WTC11 (cell line): ENCODE data around the gene PSORS1C1. TPM values are rescaled to one million over a fixed set of nuclear protein-coding genes. Genes with fewer than 3 reads are reported as not detected.

ENCODE experiments used
- ATF1 ChIP-seq: sonication (generic); formaldehyde crosslinking; IDR thresholded peaks from 2 replicates; pipeline ENCODE4 v1.8.1; 2023; ENCODE audit warnings: mild to moderate bottlenecking, moderate library complexity, missing genetic modification reagents
- ELF4 ChIP-seq: sonication (generic); formaldehyde crosslinking; IDR thresholded peaks from 2 replicates; pipeline ENCODE4 v1.8.1; 2022; ENCODE audit warnings: low read depth, mild to moderate bottlenecking, moderate library complexity, missing genetic modification reagents
- FOXJ3 ChIP-seq: sonication (generic); formaldehyde crosslinking; IDR thresholded peaks from 2 replicates; pipeline ENCODE4 v1.9.0; 2021; ENCODE audit warnings: missing genetic modification reagents, mild to moderate bottlenecking, borderline replicate concordance
- FOXK1 ChIP-seq: sonication (generic); formaldehyde crosslinking; IDR thresholded peaks from 2 replicates; pipeline ENCODE4 v1.8.0; 2022; ENCODE audit warnings: mild to moderate bottlenecking, moderate library complexity, missing genetic modification reagents
- JUN ChIP-seq: sonication (generic); formaldehyde crosslinking; IDR thresholded peaks from 2 replicates; pipeline ENCODE4 v1.8.0; 2023; ENCODE audit warnings: mild to moderate bottlenecking, missing genetic modification reagents
- KAT7 ChIP-seq: sonication (generic); formaldehyde crosslinking; IDR thresholded peaks from 2 replicates; pipeline ENCODE4 v1.8.1; 2023; ENCODE audit warnings: missing genetic modification reagents, mild to moderate bottlenecking, borderline replicate concordance
- NR1H2 ChIP-seq: sonication (generic); formaldehyde crosslinking; IDR thresholded peaks from 2 replicates; pipeline ENCODE4 v1.9.0; 2021; ENCODE audit warnings: mild to moderate bottlenecking, moderate library complexity, missing genetic modification reagents
- NR2C2 ChIP-seq: sonication (generic); formaldehyde crosslinking; IDR thresholded peaks from 2 replicates; pipeline ENCODE4 v1.8.0; 2022; ENCODE audit warnings: mild to moderate bottlenecking, missing genetic modification reagents
- RORB ChIP-seq: fragments of 250-450 bp; sonication (Bioruptor Pico); IDR thresholded peaks from 2 replicates; pipeline ENCODE4 v1.9.0; 2021; ENCODE audit warnings: mild to moderate bottlenecking
- SOX15 ChIP-seq: fragments of 250-450 bp; sonication (Bioruptor Pico); IDR thresholded peaks from 2 replicates; pipeline ENCODE4 v1.9.0; 2021; ENCODE audit warnings: mild to moderate bottlenecking
- TEAD1 ChIP-seq: sonication (generic); formaldehyde crosslinking; IDR thresholded peaks from 2 replicates; pipeline ENCODE4 v1.8.0; 2022; ENCODE audit warnings: mild to moderate bottlenecking, missing genetic modification reagents
- TEAD4 ChIP-seq: sonication (generic); formaldehyde crosslinking; IDR thresholded peaks from 2 replicates; pipeline ENCODE4 v1.8.0; 2022; ENCODE audit warnings: mild to moderate bottlenecking, missing genetic modification reagents
- ZNF121 ChIP-seq: sonication (generic); formaldehyde crosslinking; IDR thresholded peaks from 2 replicates; pipeline ENCODE4 v1.8.0; 2023; ENCODE audit warnings: missing genetic modification reagents
- ZNF219 ChIP-seq: sonication (generic); formaldehyde crosslinking; IDR thresholded peaks from 2 replicates; pipeline ENCODE4 v1.8.0; 2023; ENCODE audit warnings: missing genetic modification reagents, mild to moderate bottlenecking, borderline replicate concordance
- ZNF232 ChIP-seq: sonication (generic); formaldehyde crosslinking; IDR thresholded peaks from 2 replicates; pipeline ENCODE4 v1.8.0; 2022; ENCODE audit warnings: mild to moderate bottlenecking, missing genetic modification reagents
- ZNF263 ChIP-seq: sonication (generic); formaldehyde crosslinking; IDR thresholded peaks from 2 replicates; pipeline ENCODE4 v1.8.1; 2022; ENCODE audit warnings: low read depth, mild to moderate bottlenecking, moderate library complexity, missing genetic modification reagents
- ZNF317 ChIP-seq: sonication (generic); formaldehyde crosslinking; IDR thresholded peaks from 2 replicates; pipeline ENCODE4 v1.8.1; 2023; ENCODE audit warnings: low read depth, mild to moderate bottlenecking, moderate library complexity, missing genetic modification reagents, borderline replicate concordance
- total RNA-seq: library from RNA; stranded (reverse); gene quantifications from 3 replicates; pipeline ENCODE4 v1.2.3, GENCODE V29; 2021
- TF ChIP-seq, protein P1 (sequence below): sonication (generic); formaldehyde crosslinking; IDR thresholded peaks from 2 replicates; pipeline ENCODE4 v1.8.0; 2023; ENCODE audit warnings: mild to moderate bottlenecking, missing genetic modification reagents
- TF ChIP-seq, protein P2 (sequence below): sonication (generic); formaldehyde crosslinking; IDR thresholded peaks from 2 replicates; pipeline ENCODE4 v1.8.1; 2022; ENCODE audit warnings: mild to moderate bottlenecking, missing genetic modification reagents, moderate library complexity, borderline replicate concordance
- TF ChIP-seq, protein P3 (sequence below): sonication (generic); formaldehyde crosslinking; conservative IDR thresholded peaks from 2 replicates; pipeline ENCODE4 v1.8.1; 2023; ENCODE audit warnings: mild to moderate bottlenecking, low read depth, missing genetic modification reagents, moderate library complexity
- TF ChIP-seq, protein P4 (sequence below): sonication (generic); formaldehyde crosslinking; IDR thresholded peaks from 2 replicates; pipeline ENCODE4 v1.8.0; 2023; ENCODE audit warnings: missing genetic modification reagents, mild to moderate bottlenecking, borderline replicate concordance
- TF ChIP-seq, protein P5 (sequence below): sonication (generic); formaldehyde crosslinking; IDR thresholded peaks from 2 replicates; pipeline ENCODE4 v1.8.0; 2022; ENCODE audit warnings: mild to moderate bottlenecking, missing genetic modification reagents
- TF ChIP-seq, protein P6 (sequence below): fragments of 250-450 bp; sonication (Bioruptor Pico); IDR thresholded peaks from 2 replicates; pipeline ENCODE4 v1.9.0; 2021; ENCODE audit warnings: mild to moderate bottlenecking, borderline replicate concordance

Gene PSORS1C1
- total RNA-seq, 1 experiment from 2014 or later, result 0.66 TPM

DNA sequence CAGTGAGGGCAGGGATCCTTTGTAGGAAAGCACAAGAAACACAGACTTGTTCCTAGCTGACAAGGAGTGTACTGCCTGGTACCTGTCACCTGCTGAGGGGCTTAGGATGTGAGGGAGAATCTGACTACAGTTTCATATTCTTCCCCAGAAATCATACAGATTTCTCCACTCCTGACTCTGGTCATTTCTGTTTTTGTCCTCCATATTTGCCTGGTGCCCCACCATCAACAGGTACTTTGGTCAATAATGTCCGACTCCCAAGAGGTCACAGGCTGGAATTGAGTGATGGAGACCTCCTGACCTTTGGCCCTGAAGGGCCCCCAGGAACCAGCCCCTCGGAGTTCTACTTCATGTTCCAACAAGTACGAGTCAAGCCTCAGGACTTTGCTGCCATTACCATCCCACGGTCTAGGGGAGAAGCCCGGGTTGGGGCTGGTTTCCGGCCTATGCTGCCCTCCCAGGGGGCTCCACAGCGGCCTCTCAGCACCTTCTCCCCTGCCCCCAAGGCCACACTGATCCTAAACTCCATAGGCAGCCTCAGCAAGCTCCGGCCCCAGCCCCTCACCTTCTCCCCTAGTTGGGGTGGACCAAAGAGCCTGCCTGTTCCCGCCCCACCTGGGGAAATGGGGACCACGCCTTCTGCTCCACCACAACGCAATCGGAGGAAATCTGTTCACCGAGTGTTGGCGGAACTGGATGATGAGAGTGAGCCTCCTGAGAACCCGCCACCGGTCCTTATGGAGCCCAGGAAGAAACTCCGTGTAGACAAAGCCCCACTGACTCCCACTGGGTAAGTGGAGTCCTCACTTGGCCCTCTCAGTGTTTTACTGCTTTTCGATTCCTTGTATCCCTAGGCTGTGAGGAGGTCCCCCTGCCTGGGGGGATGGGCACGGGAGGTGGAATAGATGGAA lies 46.9 kb downstream of the PSORS1C1 start (continued):
- TF ChIP-seq, protein P1, sequence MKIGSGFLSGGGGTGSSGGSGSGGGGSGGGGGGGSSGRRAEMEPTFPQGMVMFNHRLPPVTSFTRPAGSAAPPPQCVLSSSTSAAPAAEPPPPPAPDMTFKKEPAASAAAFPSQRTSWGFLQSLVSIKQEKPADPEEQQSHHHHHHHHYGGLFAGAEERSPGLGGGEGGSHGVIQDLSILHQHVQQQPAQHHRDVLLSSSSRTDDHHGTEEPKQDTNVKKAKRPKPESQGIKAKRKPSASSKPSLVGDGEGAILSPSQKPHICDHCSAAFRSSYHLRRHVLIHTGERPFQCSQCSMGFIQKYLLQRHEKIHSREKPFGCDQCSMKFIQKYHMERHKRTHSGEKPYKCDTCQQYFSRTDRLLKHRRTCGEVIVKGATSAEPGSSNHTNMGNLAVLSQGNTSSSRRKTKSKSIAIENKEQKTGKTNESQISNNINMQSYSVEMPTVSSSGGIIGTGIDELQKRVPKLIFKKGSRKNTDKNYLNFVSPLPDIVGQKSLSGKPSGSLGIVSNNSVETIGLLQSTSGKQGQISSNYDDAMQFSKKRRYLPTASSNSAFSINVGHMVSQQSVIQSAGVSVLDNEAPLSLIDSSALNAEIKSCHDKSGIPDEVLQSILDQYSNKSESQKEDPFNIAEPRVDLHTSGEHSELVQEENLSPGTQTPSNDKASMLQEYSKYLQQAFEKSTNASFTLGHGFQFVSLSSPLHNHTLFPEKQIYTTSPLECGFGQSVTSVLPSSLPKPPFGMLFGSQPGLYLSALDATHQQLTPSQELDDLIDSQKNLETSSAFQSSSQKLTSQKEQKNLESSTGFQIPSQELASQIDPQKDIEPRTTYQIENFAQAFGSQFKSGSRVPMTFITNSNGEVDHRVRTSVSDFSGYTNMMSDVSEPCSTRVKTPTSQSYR (CRISPR knock-in tag), result no peak
- no peak for TF ChIP-seq ELF4 (CRISPR knock-in tag)
- TF ChIP-seq, protein P2, sequence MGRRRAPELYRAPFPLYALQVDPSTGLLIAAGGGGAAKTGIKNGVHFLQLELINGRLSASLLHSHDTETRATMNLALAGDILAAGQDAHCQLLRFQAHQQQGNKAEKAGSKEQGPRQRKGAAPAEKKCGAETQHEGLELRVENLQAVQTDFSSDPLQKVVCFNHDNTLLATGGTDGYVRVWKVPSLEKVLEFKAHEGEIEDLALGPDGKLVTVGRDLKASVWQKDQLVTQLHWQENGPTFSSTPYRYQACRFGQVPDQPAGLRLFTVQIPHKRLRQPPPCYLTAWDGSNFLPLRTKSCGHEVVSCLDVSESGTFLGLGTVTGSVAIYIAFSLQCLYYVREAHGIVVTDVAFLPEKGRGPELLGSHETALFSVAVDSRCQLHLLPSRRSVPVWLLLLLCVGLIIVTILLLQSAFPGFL, result no peak
- TF ChIP-seq RORB (CRISPR knock-in tag), result no peak
- no peak for TF ChIP-seq ZNF317 (CRISPR knock-in tag)
- TF ChIP-seq NR1H2 (CRISPR knock-in tag), result no peak
- no peak for TF ChIP-seq NR2C2 (CRISPR knock-in tag)
- TF ChIP-seq TEAD1 (CRISPR knock-in tag), result no peak
- peak; percentile 43; the same call in 1 of the 2 replicates for TF ChIP-seq JUN (CRISPR knock-in tag)
- TF ChIP-seq, protein P3, sequence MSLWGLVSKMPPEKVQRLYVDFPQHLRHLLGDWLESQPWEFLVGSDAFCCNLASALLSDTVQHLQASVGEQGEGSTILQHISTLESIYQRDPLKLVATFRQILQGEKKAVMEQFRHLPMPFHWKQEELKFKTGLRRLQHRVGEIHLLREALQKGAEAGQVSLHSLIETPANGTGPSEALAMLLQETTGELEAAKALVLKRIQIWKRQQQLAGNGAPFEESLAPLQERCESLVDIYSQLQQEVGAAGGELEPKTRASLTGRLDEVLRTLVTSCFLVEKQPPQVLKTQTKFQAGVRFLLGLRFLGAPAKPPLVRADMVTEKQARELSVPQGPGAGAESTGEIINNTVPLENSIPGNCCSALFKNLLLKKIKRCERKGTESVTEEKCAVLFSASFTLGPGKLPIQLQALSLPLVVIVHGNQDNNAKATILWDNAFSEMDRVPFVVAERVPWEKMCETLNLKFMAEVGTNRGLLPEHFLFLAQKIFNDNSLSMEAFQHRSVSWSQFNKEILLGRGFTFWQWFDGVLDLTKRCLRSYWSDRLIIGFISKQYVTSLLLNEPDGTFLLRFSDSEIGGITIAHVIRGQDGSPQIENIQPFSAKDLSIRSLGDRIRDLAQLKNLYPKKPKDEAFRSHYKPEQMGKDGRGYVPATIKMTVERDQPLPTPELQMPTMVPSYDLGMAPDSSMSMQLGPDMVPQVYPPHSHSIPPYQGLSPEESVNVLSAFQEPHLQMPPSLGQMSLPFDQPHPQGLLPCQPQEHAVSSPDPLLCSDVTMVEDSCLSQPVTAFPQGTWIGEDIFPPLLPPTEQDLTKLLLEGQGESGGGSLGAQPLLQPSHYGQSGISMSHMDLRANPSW (CRISPR knock-in tag), result no peak
- no peak for TF ChIP-seq ZNF219 (CRISPR knock-in tag)
- no peak for TF ChIP-seq SOX15 (CRISPR knock-in tag)
- no peak for TF ChIP-seq FOXK1
- TF ChIP-seq TEAD4 (CRISPR knock-in tag), result no peak
- TF ChIP-seq, protein P4, sequence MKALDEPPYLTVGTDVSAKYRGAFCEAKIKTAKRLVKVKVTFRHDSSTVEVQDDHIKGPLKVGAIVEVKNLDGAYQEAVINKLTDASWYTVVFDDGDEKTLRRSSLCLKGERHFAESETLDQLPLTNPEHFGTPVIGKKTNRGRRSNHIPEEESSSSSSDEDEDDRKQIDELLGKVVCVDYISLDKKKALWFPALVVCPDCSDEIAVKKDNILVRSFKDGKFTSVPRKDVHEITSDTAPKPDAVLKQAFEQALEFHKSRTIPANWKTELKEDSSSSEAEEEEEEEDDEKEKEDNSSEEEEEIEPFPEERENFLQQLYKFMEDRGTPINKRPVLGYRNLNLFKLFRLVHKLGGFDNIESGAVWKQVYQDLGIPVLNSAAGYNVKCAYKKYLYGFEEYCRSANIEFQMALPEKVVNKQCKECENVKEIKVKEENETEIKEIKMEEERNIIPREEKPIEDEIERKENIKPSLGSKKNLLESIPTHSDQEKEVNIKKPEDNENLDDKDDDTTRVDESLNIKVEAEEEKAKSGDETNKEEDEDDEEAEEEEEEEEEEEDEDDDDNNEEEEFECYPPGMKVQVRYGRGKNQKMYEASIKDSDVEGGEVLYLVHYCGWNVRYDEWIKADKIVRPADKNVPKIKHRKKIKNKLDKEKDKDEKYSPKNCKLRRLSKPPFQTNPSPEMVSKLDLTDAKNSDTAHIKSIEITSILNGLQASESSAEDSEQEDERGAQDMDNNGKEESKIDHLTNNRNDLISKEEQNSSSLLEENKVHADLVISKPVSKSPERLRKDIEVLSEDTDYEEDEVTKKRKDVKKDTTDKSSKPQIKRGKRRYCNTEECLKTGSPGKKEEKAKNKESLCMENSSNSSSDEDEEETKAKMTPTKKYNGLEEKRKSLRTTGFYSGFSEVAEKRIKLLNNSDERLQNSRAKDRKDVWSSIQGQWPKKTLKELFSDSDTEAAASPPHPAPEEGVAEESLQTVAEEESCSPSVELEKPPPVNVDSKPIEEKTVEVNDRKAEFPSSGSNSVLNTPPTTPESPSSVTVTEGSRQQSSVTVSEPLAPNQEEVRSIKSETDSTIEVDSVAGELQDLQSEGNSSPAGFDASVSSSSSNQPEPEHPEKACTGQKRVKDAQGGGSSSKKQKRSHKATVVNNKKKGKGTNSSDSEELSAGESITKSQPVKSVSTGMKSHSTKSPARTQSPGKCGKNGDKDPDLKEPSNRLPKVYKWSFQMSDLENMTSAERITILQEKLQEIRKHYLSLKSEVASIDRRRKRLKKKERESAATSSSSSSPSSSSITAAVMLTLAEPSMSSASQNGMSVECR (CRISPR knock-in tag), result no peak
- TF ChIP-seq, protein P5, sequence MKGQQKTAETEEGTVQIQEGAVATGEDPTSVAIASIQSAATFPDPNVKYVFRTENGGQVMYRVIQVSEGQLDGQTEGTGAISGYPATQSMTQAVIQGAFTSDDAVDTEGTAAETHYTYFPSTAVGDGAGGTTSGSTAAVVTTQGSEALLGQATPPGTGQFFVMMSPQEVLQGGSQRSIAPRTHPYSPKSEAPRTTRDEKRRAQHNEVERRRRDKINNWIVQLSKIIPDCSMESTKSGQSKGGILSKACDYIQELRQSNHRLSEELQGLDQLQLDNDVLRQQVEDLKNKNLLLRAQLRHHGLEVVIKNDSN (CRISPR knock-in tag), result no peak
- TF ChIP-seq ZNF263, result no peak
- TF ChIP-seq, protein P6, sequence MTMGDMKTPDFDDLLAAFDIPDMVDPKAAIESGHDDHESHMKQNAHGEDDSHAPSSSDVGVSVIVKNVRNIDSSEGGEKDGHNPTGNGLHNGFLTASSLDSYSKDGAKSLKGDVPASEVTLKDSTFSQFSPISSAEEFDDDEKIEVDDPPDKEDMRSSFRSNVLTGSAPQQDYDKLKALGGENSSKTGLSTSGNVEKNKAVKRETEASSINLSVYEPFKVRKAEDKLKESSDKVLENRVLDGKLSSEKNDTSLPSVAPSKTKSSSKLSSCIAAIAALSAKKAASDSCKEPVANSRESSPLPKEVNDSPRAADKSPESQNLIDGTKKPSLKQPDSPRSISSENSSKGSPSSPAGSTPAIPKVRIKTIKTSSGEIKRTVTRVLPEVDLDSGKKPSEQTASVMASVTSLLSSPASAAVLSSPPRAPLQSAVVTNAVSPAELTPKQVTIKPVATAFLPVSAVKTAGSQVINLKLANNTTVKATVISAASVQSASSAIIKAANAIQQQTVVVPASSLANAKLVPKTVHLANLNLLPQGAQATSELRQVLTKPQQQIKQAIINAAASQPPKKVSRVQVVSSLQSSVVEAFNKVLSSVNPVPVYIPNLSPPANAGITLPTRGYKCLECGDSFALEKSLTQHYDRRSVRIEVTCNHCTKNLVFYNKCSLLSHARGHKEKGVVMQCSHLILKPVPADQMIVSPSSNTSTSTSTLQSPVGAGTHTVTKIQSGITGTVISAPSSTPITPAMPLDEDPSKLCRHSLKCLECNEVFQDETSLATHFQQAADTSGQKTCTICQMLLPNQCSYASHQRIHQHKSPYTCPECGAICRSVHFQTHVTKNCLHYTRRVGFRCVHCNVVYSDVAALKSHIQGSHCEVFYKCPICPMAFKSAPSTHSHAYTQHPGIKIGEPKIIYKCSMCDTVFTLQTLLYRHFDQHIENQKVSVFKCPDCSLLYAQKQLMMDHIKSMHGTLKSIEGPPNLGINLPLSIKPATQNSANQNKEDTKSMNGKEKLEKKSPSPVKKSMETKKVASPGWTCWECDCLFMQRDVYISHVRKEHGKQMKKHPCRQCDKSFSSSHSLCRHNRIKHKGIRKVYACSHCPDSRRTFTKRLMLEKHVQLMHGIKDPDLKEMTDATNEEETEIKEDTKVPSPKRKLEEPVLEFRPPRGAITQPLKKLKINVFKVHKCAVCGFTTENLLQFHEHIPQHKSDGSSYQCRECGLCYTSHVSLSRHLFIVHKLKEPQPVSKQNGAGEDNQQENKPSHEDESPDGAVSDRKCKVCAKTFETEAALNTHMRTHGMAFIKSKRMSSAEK (CRISPR knock-in tag), result no peak; the same call in 1 of the 2 replicates
- TF ChIP-seq KAT7, result no peak
- TF ChIP-seq ATF1 (CRISPR knock-in tag), result no peak
- no peak for TF ChIP-seq ZNF232 (CRISPR knock-in tag)
- TF ChIP-seq ZNF121 (CRISPR knock-in tag), result no peak
- no peak for TF ChIP-seq FOXJ3 (CRISPR knock-in tag)
